Trophoblast cell (in vitro differentiated cells and primary cell): ENCODE results near the gene ATP5PB.

ENCODE experiments used
- DNase-seq, 2 donors: peaks; one replicate each; pipeline ENCODE4 v3.0.0-alpha.2; 2016
- H2AFZ ChIP-seq: 2 replicates; pipeline ENCODE4 v1.6.1; 2013; ENCODE audit warnings: low read length, moderate library complexity, mild to moderate bottlenecking; ENCODE audit not compliant: insufficient read depth, poor library complexity
- H2AK5ac ChIP-seq: 2 replicates; pipeline ENCODE4 v1.6.1; 2013; ENCODE audit warnings: mild to moderate bottlenecking, low read length
- H2BK120ac ChIP-seq: 2 replicates; pipeline ENCODE4 v1.6.1; 2013; ENCODE audit warnings: low read length, mild to moderate bottlenecking, moderate library complexity; ENCODE audit not compliant: insufficient read depth, poor library complexity
- H2BK12ac ChIP-seq: 2 replicates; pipeline ENCODE4 v1.6.1; 2013; ENCODE audit warnings: mild to moderate bottlenecking, low read length, moderate library complexity
- H2BK5ac ChIP-seq: 2 replicates; pipeline ENCODE4 v1.6.1; 2013; ENCODE audit warnings: low read length, low read depth, moderate library complexity, mild to moderate bottlenecking; ENCODE audit not compliant: poor library complexity
- H3K14ac ChIP-seq: 2 replicates; pipeline ENCODE4 v1.6.1; 2013; ENCODE audit warnings: mild to moderate bottlenecking, low read length
- H3K18ac ChIP-seq: 2 replicates; pipeline ENCODE4 v1.6.1; 2013; ENCODE audit warnings: mild to moderate bottlenecking, low read length
- H3K23ac ChIP-seq: 2 replicates; pipeline ENCODE4 v1.6.1; 2013; ENCODE audit warnings: low read length
- H3K27ac ChIP-seq: 2 replicates; pipeline ENCODE4 v1.5.1; 2013; ENCODE audit warnings: low read depth, mild to moderate bottlenecking, inconsistent platforms, low read length, moderate library complexity
- H3K27me3 ChIP-seq: 2 replicates; pipeline ENCODE4 v1.6.1; 2013; ENCODE audit warnings: inconsistent platforms, mild to moderate bottlenecking, low read length, moderate library complexity; ENCODE audit not compliant: insufficient read depth
- H3K36me3 ChIP-seq, 2 experiments: 1 replicate in 1 of 2; 2 replicates in 1 of 2; pipeline ENCODE4 v1.6.1; 2013; ENCODE audit warnings: low read length in 2 of 2, mild to moderate bottlenecking in 2 of 2, moderate library complexity in 1 of 2; ENCODE audit not compliant: insufficient read depth in 2 of 2, control insufficient read depth in 1 of 2
- H3K4ac ChIP-seq: 2 replicates; pipeline ENCODE4 v1.6.1; 2013; ENCODE audit warnings: low read depth, mild to moderate bottlenecking, low read length, moderate library complexity
- H3K4me1 ChIP-seq, 2 experiments: 1 replicate in 1 of 2; 2 replicates in 1 of 2; pipeline ENCODE4 v1.6.1; 2013; ENCODE audit warnings: low read length in 2 of 2, mild to moderate bottlenecking in 2 of 2, moderate library complexity in 1 of 2; ENCODE audit not compliant: insufficient read depth in 2 of 2, control insufficient read depth in 1 of 2
- H3K4me2 ChIP-seq: 2 replicates; pipeline ENCODE4 v1.6.1; 2013; ENCODE audit warnings: inconsistent platforms, mild to moderate bottlenecking, low read length, moderate library complexity
- H3K4me3 ChIP-seq: 2 replicates; pipeline ENCODE4 v1.5.1; 2013; ENCODE audit warnings: mild to moderate bottlenecking, low read depth, low read length, inconsistent platforms
- H3K79me1 ChIP-seq: one replicate; pipeline ENCODE4 v1.6.1; 2013; ENCODE audit warnings: low read length
- H3K79me2 ChIP-seq: 2 replicates; pipeline ENCODE4 v1.6.1; 2013; ENCODE audit warnings: low read length, mild to moderate bottlenecking; ENCODE audit not compliant: control insufficient read depth, insufficient read depth, poor library complexity
- H3K9ac ChIP-seq: 2 replicates; pipeline ENCODE4 v1.6.1; 2013; ENCODE audit warnings: mild to moderate bottlenecking, low read length
- H3K9me3 ChIP-seq: 2 replicates; pipeline ENCODE4 v1.6.1; 2013; ENCODE audit warnings: low read depth, mild to moderate bottlenecking, control low read depth, inconsistent platforms, low read length; ENCODE audit not compliant: insufficient read depth
- H4K12ac ChIP-seq: 2 replicates; pipeline ENCODE4 v1.6.1; 2013; ENCODE audit warnings: low read depth, mild to moderate bottlenecking, low read length, moderate library complexity
- H4K8ac ChIP-seq: 2 replicates; pipeline ENCODE4 v1.6.1; 2013; ENCODE audit warnings: low read depth, mild to moderate bottlenecking, low read length, moderate library complexity
- H4K91ac ChIP-seq: one replicate; pipeline ENCODE4 v1.6.1; 2013; ENCODE audit warnings: low read depth, mild to moderate bottlenecking, low read length, moderate library complexity
- WGBS: extraction: QIAGEN DNeasy Blood & Tissue Kit; methylation state at CpG from one replicate; pipeline ENCODE4 v1.1.7; 2013; ENCODE audit warnings: missing lambda C conversion rate; ENCODE audit not compliant: insufficient read length, insufficient coverage; ENCODE audit errors: extremely low coverage; 5-methylcytosine and 5-hydroxymethylcytosine counted together

The ATP5PB gene

DNA sequence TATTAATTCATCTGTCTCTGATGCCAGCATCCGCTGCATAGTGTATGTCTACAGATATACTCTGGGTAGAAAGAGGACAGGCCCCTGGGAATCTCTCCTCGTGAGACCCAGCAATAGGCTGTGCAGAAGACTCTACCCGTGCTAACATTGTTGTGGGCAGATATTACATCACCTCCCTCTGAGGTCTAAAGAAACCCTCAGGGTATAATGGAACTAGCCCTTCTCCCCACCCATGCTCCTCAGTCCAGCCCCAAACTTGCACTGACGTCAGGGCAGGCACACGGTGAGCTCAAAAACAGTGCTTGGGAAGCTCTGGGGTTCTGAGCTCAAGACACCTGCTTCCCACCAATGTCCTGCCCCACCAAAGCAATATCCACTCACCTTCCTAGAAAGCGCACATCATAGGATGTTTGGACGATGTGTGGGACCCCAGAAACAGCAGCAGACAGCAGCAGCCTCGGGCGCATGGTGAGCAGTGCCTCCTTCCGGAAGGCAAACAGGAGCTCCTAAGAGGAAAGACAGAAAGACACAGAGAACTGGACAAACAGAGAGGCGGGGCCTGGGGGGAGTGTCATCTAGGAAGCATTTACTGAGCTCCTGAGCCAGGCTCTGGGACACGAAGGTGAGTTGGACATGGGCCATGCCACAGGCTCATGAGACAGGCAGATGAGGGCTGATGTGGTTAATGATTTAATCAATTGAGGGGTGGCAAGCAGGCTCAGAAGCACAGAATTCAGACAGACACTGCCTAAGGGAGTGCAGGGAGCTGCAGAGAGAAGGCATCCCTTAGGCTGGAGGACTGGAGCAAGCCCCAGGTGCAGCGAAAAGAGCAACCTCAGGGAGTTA, 26.5 kb upstream of the ATP5PB start:
- Histone ChIP-seq H3K23ac (no peak overlapping the region), H3K36me3 (no peaks in the 10 kb centered on the region), H2BK120ac (no peak overlapping the region), H3K27me3 (no peaks in the 10 kb centered on the region), H4K91ac (no peak overlapping the region), H3K4ac (no peak overlapping the region), H3K4me1 (peaks cover 11 to 12% of the 10 kb centered on the region in 2 experiments), H3K27ac (peak overlapping the region; percentile 5), H2AK5ac (no peak overlapping the region), H4K8ac (no peak overlapping the region), H3K79me1 (peaks cover 2% of the 10 kb centered on the region), H4K12ac (no peak overlapping the region), H2BK12ac (peak overlapping the region; percentile 29), H2BK5ac (no peak overlapping the region), H3K4me3 (no peak overlapping the region), H3K9me3 (no peaks in the 10 kb centered on the region), H2AFZ (no peak overlapping the region), H3K14ac (no peak overlapping the region), H3K79me2 (no peaks in the 10 kb centered on the region), H3K9ac (no peak overlapping the region), H3K4me2 (no peak overlapping the region), H3K18ac (no peak overlapping the region)
- DNase-seq: peak; percentile 21 to 52
- no CpG with 5 or more reads among the region's 13 CpGs for WGBS

DNA sequence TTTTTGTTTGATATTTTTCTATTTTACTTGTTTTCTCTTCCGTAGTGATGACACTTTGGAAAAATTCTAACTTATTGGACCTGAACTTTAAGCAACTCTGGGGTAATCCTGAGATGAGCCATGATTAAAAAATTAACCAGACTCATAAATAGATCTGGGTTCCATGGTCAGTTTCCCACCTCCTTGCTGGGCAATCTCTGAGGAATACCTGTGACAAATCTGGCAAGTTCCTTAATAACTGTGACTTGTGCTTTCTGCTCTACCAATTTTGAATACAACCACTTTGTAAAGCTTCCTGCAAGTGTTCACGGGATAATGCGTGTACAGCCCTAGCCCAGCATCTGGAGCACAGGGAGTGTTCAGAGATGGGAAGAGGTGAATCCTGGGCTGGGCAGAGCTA, 25.0 kb upstream of the ATP5PB start:
- Histone ChIP-seq H4K91ac (no peak overlapping the region), H3K4me2 (no peak overlapping the region), H3K9ac (peak overlapping the region; percentile 23), H3K9me3 (no peaks in the 10 kb centered on the region), H4K8ac (no peak overlapping the region), H3K4me1 (peaks cover 11% of the 10 kb centered on the region in 2 experiments), H4K12ac (no peak overlapping the region), H3K36me3 (no peaks in the 10 kb centered on the region), H2BK12ac (no peak overlapping the region), H3K4ac (no peak overlapping the region), H3K79me2 (no peaks in the 10 kb centered on the region), H3K4me3 (no peak overlapping the region), H3K14ac (no peak overlapping the region), H3K27ac (no peak overlapping the region), H3K79me1 (peaks cover 2% of the 10 kb centered on the region), H2BK120ac (no peak overlapping the region), H2AK5ac (no peak overlapping the region), H2BK5ac (no peak overlapping the region), H3K27me3 (no peaks in the 10 kb centered on the region), H3K23ac (no peak overlapping the region), H2AFZ (no peak overlapping the region), H3K18ac (no peak overlapping the region)
- no peak for DNase-seq
- no CpG with 5 or more reads among the region's 3 CpGs for WGBS

DNA sequence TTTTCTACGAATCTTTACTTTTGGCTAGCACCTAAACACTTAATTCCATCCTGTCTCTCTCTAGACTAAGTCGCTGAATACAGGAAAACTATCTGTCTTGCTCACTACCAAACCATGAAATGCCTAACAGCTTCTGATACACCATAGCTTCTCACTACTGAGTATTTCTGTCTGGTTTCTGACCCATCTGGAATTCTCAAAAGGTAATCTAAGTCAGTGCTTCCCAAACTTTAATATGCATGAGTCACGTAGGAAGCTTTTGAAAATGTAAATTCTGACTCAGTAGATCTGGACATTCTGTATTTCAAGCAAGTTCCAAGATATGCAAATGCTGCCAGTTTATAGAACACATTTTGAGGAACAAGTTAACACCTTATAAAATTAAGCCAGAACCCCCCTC, 12.5 kb upstream of the ATP5PB start:
- no peak overlapping the region for H3K18ac ChIP-seq
- no peak overlapping the region for H4K91ac ChIP-seq
- H2BK12ac ChIP-seq: no peak overlapping the region
- H3K79me1 ChIP-seq: no peaks in the 10 kb centered on the region
- H3K4me2 ChIP-seq: no peak overlapping the region
- no peak overlapping the region for H2BK120ac ChIP-seq
- no peak overlapping the region for H4K8ac ChIP-seq
- no peak overlapping the region for H3K23ac ChIP-seq
- no peak overlapping the region for H3K9ac ChIP-seq
- H3K14ac ChIP-seq: no peak overlapping the region
- no peaks in the 10 kb centered on the region for H3K9me3 ChIP-seq
- H4K12ac ChIP-seq: no peak overlapping the region
- no peak overlapping the region for H2AK5ac ChIP-seq
- H3K27ac ChIP-seq: no peak overlapping the region
- H2AFZ ChIP-seq: no peak overlapping the region
- H3K27me3 ChIP-seq: no peaks in the 10 kb centered on the region
- no peak overlapping the region for H2BK5ac ChIP-seq
- H3K4me3 ChIP-seq: no peak overlapping the region
- H3K4me1 ChIP-seq: no peaks in the 10 kb centered on the region
- peaks cover 8 to 21% of the 10 kb centered on the region in 2 experiments for H3K36me3 ChIP-seq
- H3K4ac ChIP-seq: no peak overlapping the region
- WGBS: no CpG with 5 or more reads among the region's 3 CpGs
- H3K79me2 ChIP-seq: no peaks in the 10 kb centered on the region
- DNase-seq: no peak

DNA sequence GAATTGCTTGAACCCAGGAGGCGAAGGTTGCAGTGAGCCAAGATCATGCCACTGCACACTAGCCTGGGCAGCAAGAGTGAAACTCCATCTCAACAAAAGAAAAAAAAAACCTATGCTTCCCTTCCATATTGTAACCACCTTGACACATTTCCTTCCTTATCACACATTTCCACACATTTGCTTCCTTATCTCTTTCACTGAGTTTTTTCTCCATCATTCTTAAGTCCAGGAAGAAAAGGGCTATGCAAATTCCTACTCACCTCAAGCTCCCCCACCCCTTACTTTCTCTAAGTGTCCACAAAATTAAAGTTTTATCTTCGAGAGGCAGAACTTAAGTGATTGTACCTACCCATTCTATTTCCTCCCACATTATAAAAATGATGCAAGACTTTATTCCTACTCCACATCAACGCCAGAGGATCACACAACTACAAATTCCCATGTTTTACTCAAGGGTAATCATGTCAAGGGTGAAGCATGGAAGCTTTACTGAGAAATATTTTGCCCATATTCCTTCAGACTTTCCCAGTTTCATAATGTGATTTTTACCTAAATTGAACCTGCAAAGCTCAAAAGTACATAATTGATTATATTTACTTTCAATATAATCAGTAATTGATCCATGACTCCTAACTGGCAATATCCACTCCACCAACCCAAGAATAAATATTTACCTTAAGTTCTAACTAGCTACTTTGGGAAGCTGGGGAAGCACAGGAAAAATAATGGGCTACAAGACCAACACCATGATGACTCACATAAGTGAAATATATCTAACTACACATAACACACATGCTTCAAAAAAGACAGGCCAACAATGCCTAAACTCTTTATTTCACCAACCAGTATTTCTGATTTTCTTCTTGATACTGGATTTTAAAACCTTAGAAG, 9.6 kb upstream of the ATP5PB start:
- Histone ChIP-seq H3K23ac (no peak overlapping the region), H3K79me2 (no peaks in the 10 kb centered on the region), H3K9me3 (no peaks in the 10 kb centered on the region), H4K8ac (no peak overlapping the region), H3K9ac (no peak overlapping the region), H3K27ac (no peak overlapping the region), H2BK5ac (no peak overlapping the region), H3K4me3 (no peak overlapping the region), H4K12ac (no peak overlapping the region), H2BK12ac (no peak overlapping the region), H3K18ac (no peak overlapping the region), H3K36me3 (peaks cover 16 to 42% of the 10 kb centered on the region in 2 experiments), H2AFZ (no peak overlapping the region), H2BK120ac (no peak overlapping the region), H2AK5ac (no peak overlapping the region), H3K4ac (no peak overlapping the region), H3K4me2 (no peak overlapping the region), H3K4me1 (no peaks in the 10 kb centered on the region), H3K79me1 (no peaks in the 10 kb centered on the region), H3K14ac (no peak overlapping the region), H3K27me3 (no peaks in the 10 kb centered on the region), H4K91ac (no peak overlapping the region)
- DNase-seq: no peak
- no CpG with 5 or more reads among the region's 3 CpGs for WGBS
